ENCODE data around the gene GOLGA3. TPM values are rescaled to one million over a fixed set of nuclear protein-coding genes. Genes with fewer than 3 reads are reported as not detected.

GOLGA3 gene
- total and polyA plus RNA-seq, 10 of the 15 experiments (the other 5 are each of a cell fraction or from before 2014, with no cell fraction given), result 2.0 to 42.7 (median 15.2) TPM

DNA sequence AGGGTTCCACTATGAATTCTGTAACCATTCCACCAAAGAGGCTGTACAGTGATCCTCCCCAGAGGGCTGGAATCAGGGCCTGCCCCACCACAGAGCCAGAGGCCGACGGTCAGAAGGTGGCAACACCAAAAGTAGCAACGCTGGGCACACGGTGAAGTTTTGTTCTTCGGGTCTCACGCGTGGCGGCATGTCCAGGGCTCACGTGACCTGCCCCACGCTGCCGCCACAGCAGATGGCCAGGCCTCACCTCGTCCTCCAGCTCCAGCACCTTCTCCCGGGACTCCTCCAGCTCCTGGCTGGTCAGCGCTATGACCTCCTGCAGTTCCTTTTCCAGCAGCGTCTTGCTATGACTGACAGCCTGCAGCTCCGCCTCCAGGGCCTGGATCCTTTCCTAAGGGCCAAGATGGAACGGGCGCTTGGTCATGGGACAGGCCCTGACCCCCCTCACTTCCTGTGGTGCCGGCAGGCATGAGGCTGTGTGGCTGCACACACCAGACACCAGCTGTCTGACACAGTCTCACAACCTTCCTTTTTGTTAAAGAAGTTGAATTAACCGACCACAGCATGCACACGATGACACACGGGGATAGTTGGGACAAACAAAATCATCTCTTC lies 44.6 kb downstream of the GOLGA3 start:
- intact Hi-C loops (cut with micrococcal nuclease; ENCODE audit: unreplicated experiment), result no loop called here
- BruUV-seq (replicated peaks), result no TSS peak

More for the DNA sequence above, 44.6 kb downstream of the GOLGA3 start:
- CTCF ChIA-PET, result no interaction called here
- Histone ChIP-seq H3K9me3 (replicated peaks; ENCODE audit: control insufficient read depth, insufficient read depth, low read length) (no peaks in the 10 kb centered on the region), H3K4me3 (no peak overlapping the region), H3K9ac (ENCODE audit: control insufficient read depth, insufficient read depth, low read length) (no peak overlapping the region), H3K79me2 (ENCODE audit: control insufficient read depth, insufficient read depth, low read length) (no peaks in the 10 kb centered on the region), H2AFZ (ENCODE audit: control insufficient read depth, low read depth, low read length) (no peak overlapping the region), H4K20me1 (ENCODE audit: control insufficient read depth, insufficient read depth) (no peaks in the 10 kb centered on the region), H3K36me3 (ENCODE audit: control insufficient read depth in 2 of 2, insufficient read depth in 2 of 2, low read length in 1 of 2) (peaks cover 17 to 47% of the 10 kb centered on the region in 2 experiments), H3K4me2 (ENCODE audit: control insufficient read depth, insufficient read depth) (no peak overlapping the region), H3K4me1 (ENCODE audit: control insufficient read depth, insufficient read depth, low read length) (no peaks in the 10 kb centered on the region), H3K27ac (ENCODE audit: control insufficient read depth, insufficient read depth) (no peak overlapping the region), H3K27me3 (replicated peaks in 1 of 2; ENCODE audit: control insufficient read depth in 2 of 2, insufficient read depth in 2 of 2, low read length in 1 of 2) (no peaks in the 10 kb centered on the region)
- no peak for FAIRE-seq
- RAD21 ChIA-PET (ENCODE audit: unreplicated experiment), result no interaction called here
- no peak for DNase-seq (ENCODE audit: low read depth, low spot score)
- 92% methylated on average over 18 of the region's 22 CpGs for WGBS (ENCODE audit: insufficient coverage, insufficient replicate concordance, low lambda C conversion rate, missing lambda C conversion rate)
- TF ChIP-seq ASH2L (IDR thresholded peaks at IDR 0.05; ENCODE audit: borderline replicate concordance, low read depth) (no peak), PAX8 (IDR thresholded peaks at IDR 0.05) (no peak), BCL11A (IDR thresholded peaks at IDR 0.05; ENCODE audit: low read depth, low read length) (no peak), KAT2A (conservative IDR thresholded peaks at IDR 0.05; ENCODE audit: control insufficient read depth, low read depth, low read length) (no peak), HCFC1 (IDR thresholded peaks at IDR 0.05; ENCODE audit: low read length) (no peak), YBX1 (IDR thresholded peaks at IDR 0.05) (no peak), CTCF (IDR thresholded peaks at IDR 0.05 in 2 of 3, conservative IDR thresholded peaks at IDR 0.05 in 1 of 3; ENCODE audit: control insufficient read depth in 2 of 3, extremely low read depth in 1 of 3, insufficient read depth in 1 of 3, low read depth in 3 of 3, low read length in 3 of 3) (no peak), RUNX3 (IDR thresholded peaks at IDR 0.05; ENCODE audit: low read length) (no peak), SIN3A (IDR thresholded peaks at IDR 0.05; ENCODE audit: low read depth, low read length) (no peak), BACH1 (IDR thresholded peaks at IDR 0.05; ENCODE audit: borderline replicate concordance) (no peak), NFIC (IDR thresholded peaks at IDR 0.05; ENCODE audit: low read depth, low read length) (no peak), ZNF217 (IDR thresholded peaks at IDR 0.05) (no peak), ZBTB40 (IDR thresholded peaks at IDR 0.05; ENCODE audit: borderline replicate concordance) (no peak)
- TF ChIP-seq, protein P1, sequence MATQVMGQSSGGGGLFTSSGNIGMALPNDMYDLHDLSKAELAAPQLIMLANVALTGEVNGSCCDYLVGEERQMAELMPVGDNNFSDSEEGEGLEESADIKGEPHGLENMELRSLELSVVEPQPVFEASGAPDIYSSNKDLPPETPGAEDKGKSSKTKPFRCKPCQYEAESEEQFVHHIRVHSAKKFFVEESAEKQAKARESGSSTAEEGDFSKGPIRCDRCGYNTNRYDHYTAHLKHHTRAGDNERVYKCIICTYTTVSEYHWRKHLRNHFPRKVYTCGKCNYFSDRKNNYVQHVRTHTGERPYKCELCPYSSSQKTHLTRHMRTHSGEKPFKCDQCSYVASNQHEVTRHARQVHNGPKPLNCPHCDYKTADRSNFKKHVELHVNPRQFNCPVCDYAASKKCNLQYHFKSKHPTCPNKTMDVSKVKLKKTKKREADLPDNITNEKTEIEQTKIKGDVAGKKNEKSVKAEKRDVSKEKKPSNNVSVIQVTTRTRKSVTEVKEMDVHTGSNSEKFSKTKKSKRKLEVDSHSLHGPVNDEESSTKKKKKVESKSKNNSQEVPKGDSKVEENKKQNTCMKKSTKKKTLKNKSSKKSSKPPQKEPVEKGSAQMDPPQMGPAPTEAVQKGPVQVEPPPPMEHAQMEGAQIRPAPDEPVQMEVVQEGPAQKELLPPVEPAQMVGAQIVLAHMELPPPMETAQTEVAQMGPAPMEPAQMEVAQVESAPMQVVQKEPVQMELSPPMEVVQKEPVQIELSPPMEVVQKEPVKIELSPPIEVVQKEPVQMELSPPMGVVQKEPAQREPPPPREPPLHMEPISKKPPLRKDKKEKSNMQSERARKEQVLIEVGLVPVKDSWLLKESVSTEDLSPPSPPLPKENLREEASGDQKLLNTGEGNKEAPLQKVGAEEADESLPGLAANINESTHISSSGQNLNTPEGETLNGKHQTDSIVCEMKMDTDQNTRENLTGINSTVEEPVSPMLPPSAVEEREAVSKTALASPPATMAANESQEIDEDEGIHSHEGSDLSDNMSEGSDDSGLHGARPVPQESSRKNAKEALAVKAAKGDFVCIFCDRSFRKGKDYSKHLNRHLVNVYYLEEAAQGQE (IDR thresholded peaks at IDR 0.05; ENCODE audit: low read depth, low read length), result no peak
- ATAC-seq, result no peak
- POLR2A ChIA-PET, result no interaction called here
- SMC1A ChIA-PET (ENCODE audit: uncharacterized antibody, unreplicated experiment), result no interaction called here
- in situ Hi-C loops (cut with MboI), result no loop called here

Measured in GM12878 (cell line).